Measurements from ENCODE around the gene KCNK5. TPM values are rescaled to one million over a fixed set of nuclear protein-coding genes. Genes with fewer than 3 reads are reported as not detected.

The KCNK5 gene
- polyA plus RNA-seq, 1 experiment: not detected

DNA sequence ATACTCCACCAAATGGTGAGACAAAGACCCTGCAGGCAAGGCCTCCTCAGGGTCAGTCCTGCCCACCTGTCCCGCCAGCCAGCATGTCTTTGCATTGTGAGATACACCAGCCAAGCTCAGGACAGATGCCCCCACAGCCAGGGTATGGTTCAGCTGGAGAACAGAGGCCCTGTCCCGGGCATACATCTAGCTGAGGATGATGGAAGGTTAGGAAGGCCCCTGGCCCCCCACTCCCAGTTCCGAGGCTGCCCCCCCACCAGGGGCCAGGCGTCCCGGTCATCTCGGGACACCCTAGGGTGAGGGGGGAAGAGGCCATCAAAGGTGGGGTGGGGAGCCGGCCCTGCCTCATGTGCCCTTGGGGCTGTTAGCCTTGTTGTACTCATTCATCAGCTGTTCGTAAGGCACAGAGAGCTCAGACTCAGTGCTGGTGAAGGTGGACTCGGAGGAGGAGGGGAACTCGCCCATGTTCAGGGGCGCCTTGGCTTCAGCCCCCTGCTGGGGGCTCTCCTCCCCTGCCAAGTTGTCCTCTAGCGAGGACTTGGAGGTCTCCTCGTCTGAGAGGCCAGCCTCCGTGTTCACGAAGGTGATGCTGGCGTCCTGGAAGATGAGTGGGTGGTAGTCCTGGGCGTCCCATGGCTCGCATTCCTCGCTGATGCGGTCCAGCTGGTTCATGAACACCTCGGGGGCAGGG is 38.6 kb downstream of the KCNK5 start:
- DNase-seq (ENCODE audit: low read depth, low spot score): no peak
- CTCF ChIA-PET: no interaction called here
- TF ChIP-seq, protein P1, sequence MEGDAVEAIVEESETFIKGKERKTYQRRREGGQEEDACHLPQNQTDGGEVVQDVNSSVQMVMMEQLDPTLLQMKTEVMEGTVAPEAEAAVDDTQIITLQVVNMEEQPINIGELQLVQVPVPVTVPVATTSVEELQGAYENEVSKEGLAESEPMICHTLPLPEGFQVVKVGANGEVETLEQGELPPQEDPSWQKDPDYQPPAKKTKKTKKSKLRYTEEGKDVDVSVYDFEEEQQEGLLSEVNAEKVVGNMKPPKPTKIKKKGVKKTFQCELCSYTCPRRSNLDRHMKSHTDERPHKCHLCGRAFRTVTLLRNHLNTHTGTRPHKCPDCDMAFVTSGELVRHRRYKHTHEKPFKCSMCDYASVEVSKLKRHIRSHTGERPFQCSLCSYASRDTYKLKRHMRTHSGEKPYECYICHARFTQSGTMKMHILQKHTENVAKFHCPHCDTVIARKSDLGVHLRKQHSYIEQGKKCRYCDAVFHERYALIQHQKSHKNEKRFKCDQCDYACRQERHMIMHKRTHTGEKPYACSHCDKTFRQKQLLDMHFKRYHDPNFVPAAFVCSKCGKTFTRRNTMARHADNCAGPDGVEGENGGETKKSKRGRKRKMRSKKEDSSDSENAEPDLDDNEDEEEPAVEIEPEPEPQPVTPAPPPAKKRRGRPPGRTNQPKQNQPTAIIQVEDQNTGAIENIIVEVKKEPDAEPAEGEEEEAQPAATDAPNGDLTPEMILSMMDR (IDR thresholded peaks at IDR 0.05; ENCODE audit: low read depth, low read length): no peak
- POLR2A ChIA-PET: no interaction called here
- H3K9me3 ChIP-seq (ENCODE audit: control insufficient read depth, insufficient read depth, low read length): peaks cover 8% of the 10 kb centered on the region; the same call in 1 of the 2 replicates
- H3K4me3 ChIP-seq (ENCODE audit: low read depth, low read length): no peak overlapping the region
- H3K27ac ChIP-seq (ENCODE audit: low read depth, low read length): no peak overlapping the region
- H3K27me3 ChIP-seq (ENCODE audit: control insufficient read depth, insufficient read depth, low read length): no peaks in the 10 kb centered on the region

DNA sequence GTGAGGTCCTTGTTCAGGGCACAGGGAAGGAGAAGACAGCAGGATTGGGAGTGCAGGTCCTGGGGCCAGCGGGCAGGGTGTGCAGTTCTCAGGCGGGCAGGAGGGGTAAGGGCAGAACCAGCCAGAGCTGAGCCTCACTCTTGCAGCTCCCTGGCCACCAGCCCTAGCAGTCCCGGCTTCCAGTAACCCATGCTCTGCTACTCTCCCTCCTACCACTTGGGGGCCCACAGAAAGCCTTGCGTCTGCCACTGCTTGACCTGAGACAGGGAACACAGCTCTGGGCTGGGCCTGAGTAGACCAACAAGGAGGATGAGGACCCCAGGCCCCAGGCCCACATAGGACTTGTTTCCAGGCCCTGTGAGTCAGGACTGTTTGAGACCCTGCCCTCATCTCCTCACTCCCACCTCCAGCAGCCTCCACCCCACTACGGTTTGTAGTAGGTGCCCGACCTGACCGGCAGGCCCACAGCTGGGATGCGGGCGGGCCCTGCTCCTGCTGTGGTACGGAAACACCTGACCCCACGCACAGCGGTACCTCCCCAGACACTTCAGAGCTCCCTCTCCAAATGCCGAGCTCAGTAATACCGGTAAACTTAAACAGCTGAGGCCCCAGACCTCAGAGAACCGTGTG is 39.2 kb downstream of the KCNK5 start:
- no peaks in the 10 kb centered on the region for H3K27me3 ChIP-seq (ENCODE audit: control insufficient read depth, insufficient read depth, low read length)
- H3K9me3 ChIP-seq (ENCODE audit: control insufficient read depth, insufficient read depth, low read length): peaks cover 8% of the 10 kb centered on the region; the same call in 1 of the 2 replicates
- TF ChIP-seq, protein P1 (IDR thresholded peaks at IDR 0.05; ENCODE audit: low read depth, low read length): peak; percentile 38; the same call in 1 of the 2 replicates
- CTCF ChIA-PET: no interaction called here
- POLR2A ChIA-PET: no interaction called here
- no peak overlapping the region for H3K27ac ChIP-seq (ENCODE audit: low read depth, low read length)
- H3K4me3 ChIP-seq (ENCODE audit: low read depth, low read length): no peak overlapping the region
- no peak for DNase-seq (ENCODE audit: low read depth, low spot score)

DNA sequence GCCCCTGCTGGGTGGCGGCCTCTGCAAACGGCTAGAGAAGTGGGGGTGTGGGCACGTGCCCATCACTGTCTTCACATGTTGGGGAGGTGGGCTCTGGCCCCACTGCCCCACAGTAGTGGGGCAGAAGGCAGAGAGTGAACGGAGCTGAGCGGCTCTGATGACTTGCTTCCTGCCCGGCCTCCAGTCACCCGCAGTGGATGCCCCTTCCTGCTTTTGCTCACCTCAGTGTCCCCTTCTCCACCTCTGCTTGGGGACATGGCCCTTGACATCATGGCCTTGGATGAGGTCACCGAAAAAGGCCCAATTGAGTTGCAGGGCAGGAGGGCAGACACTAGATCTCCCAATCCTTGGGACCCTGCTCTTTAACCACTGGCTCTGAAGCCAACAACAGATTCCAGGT is 40.1 kb downstream of the KCNK5 start:
- no peak overlapping the region for H3K4me3 ChIP-seq (ENCODE audit: low read depth, low read length)
- no peaks in the 10 kb centered on the region for H3K27me3 ChIP-seq (ENCODE audit: control insufficient read depth, insufficient read depth, low read length)
- DNase-seq (ENCODE audit: low read depth, low spot score): no peak
- TF ChIP-seq, protein P1 (IDR thresholded peaks at IDR 0.05; ENCODE audit: low read depth, low read length): no peak
- CTCF ChIA-PET: no interaction called here
- no peak overlapping the region for H3K27ac ChIP-seq (ENCODE audit: low read depth, low read length)
- H3K9me3 ChIP-seq (ENCODE audit: control insufficient read depth, insufficient read depth, low read length): peaks cover 8% of the 10 kb centered on the region; the same call in 1 of the 2 replicates
- POLR2A ChIA-PET: no interaction called here

DNA sequence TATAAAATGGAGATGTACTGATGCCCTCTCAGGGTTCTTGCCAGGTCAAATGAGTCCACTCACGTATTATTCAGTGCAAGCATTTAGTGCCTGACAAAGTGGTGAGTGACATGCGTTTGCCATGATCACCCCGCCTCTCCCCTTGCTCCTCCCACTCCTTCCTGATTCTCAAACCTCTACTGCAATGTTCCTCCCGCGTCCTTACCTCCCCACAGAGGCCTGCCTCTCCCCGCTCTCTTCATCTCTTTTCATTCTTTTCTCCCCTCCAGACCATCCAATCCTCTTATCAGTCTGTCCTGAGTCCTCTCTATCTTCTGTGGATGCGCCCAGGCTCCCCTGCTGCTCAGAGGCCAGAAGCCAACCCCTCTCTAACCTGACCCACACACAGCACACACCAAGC is 40.7 kb downstream of the KCNK5 start:
- DNase-seq (ENCODE audit: low read depth, low spot score): no peak
- H3K27me3 ChIP-seq (ENCODE audit: control insufficient read depth, insufficient read depth, low read length): no peaks in the 10 kb centered on the region
- ChIA-PET CTCF (no interaction called here), POLR2A (no interaction called here)
- TF ChIP-seq, protein P1 (IDR thresholded peaks at IDR 0.05; ENCODE audit: low read depth, low read length): no peak
- H3K27ac ChIP-seq (ENCODE audit: low read depth, low read length): no peak overlapping the region
- H3K9me3 ChIP-seq (ENCODE audit: control insufficient read depth, insufficient read depth, low read length): peaks cover 8% of the 10 kb centered on the region; the same call in 1 of the 2 replicates
- no peak overlapping the region for H3K4me3 ChIP-seq (ENCODE audit: low read depth, low read length)

DNA sequence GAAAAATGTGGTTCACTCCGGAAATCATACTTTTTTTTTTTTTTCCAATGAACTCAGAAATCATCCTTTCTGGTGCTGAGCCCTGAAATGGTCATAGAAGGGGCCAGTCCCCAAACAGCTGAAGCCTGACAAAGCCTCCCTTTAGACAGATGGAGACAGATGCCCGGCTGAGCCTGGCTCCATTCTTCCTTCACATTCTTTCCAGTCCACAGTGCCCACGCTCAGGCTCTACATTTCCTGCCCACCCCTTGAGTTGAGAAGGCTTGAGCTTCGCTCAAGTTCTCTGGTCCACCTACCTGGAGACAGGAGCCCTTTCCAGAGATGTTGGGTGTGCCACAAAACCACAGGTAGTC is 41.2 kb downstream of the KCNK5 start:
- ChIA-PET POLR2A (no interaction called here), CTCF (no interaction called here)
- Histone ChIP-seq H3K4me3 (ENCODE audit: low read depth, low read length) (no peak overlapping the region), H3K27ac (ENCODE audit: low read depth, low read length) (no peak overlapping the region), H3K9me3 (ENCODE audit: control insufficient read depth, insufficient read depth, low read length) (peaks cover 8% of the 10 kb centered on the region; the same call in 1 of the 2 replicates), H3K27me3 (ENCODE audit: control insufficient read depth, insufficient read depth, low read length) (no peaks in the 10 kb centered on the region)
- TF ChIP-seq, protein P1 (IDR thresholded peaks at IDR 0.05; ENCODE audit: low read depth, low read length): no peak
- no peak for DNase-seq (ENCODE audit: low read depth, low spot score)

Measured in AG04450 (cell line).